Vagina (tissue), 2 donors: ENCODE data around the gene ZNF18. TPM values are rescaled to one million over a fixed set of nuclear protein-coding genes. Genes with fewer than 3 reads are reported as not detected.

Experiments used
- DNase-seq, 2 donors: peaks; one replicate each; pipeline ENCODE4 v3.0.0-alpha.2; 2017; ENCODE audit errors: extremely low spot score in 2 of 2
- H3K27ac ChIP-seq: fragments of 200-600 bp; sonication (generic); one replicate; pipeline ENCODE4 v1.5.1; 2019
- H3K27me3 ChIP-seq: fragments of 200-600 bp; sonication (generic); one replicate; pipeline ENCODE4 v1.5.1; 2019
- H3K36me3 ChIP-seq, 2 donors: fragments of 200-600 bp; sonication (generic); one replicate each; pipeline ENCODE4 v1.5.1; 2017 to 2019
- H3K4me1 ChIP-seq: fragments of 200-600 bp; sonication (generic); one replicate; pipeline ENCODE4 v1.5.1; 2019
- H3K4me3 ChIP-seq, 2 donors: fragments of 200-600 bp; sonication (generic); 1 replicate in 1 of 2; 2 replicates in 1 of 2; pipeline ENCODE4 v1.5.1; 2016 to 2019
- H3K9me3 ChIP-seq: fragments of 200-600 bp; sonication (generic); one replicate; pipeline ENCODE4 v1.5.1; 2019
- CTCF ChIP-seq, 3 experiments: fragments of 450-650 bp in 2 of 3; fragments of 200-600 bp in 1 of 3; sonication (generic) in 1 of 3; IDR thresholded peaks; one replicate each; pipeline ENCODE4 v1.5.1; 2017 to 2019; ENCODE audit warnings: antibody characterized with exemption in 3 of 3, mild to moderate bottlenecking in 2 of 3, moderate library complexity in 2 of 3
- POLR2A ChIP-seq, 2 donors: fragments of 450-650 bp; IDR thresholded peaks; one replicate each; pipeline ENCODE4 v1.6.1; 2017; ENCODE audit warnings: antibody characterized with exemption in 2 of 2, mild to moderate bottlenecking in 2 of 2, moderate library complexity in 2 of 2
- POLR2AphosphoS5 ChIP-seq, 2 donors: sonication (generic); formaldehyde crosslinking; IDR thresholded peaks; one replicate each; pipeline ENCODE4 v1.9.0; 2017; ENCODE audit warnings: antibody characterized with exemption in 2 of 2, mild to moderate bottlenecking in 2 of 2, low read depth in 1 of 2; ENCODE audit not compliant: insufficient read depth in 1 of 2
- intact Hi-C: fragments of 100-400 bp; cut with DNase I; formaldehyde crosslinking; loops from one replicate; pipeline ENCODE4 v1.15.1; 2023
- total RNA-seq: library from RNA; depleted of rRNA; stranded (reverse); fragments of >200 nt; gene quantifications from one replicate; pipeline ENCODE4 v1.2.3, GENCODE V29; 2016

ZNF18 gene
- total RNA-seq, 1 donor from 2014 or later, result 10.8 TPM

DNA sequence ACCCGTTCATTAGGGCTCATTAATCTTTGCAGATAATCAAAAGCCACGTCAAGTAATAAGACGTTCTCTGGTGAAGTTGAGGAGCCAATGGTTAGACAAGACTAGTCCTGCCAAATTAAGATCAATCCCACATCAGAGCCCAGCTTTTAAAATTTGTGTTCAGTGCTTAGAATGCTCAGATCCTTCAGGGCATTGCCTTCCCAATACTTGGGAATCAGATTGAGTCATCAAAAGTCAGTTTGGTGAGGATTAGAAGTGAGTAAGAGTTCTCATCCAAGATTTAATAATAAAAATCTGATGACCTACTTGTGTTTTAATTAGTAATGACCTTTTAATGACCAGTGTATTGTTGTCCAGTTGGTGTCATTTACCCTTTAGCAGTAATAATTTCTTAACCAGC, 43.2 kb upstream of the ZNF18 start:
- H3K36me3 ChIP-seq, result no peaks in the 10 kb centered on the region
- H3K27ac ChIP-seq, result no peak overlapping the region
- no peak for DNase-seq
- TF ChIP-seq CTCF (IDR thresholded peaks at IDR 0.05) (no peak), POLR2AphosphoS5 (IDR thresholded peaks at IDR 0.05; ENCODE audit: insufficient read depth in 1 of 2, low read depth in 1 of 2) (no peak), POLR2A (IDR thresholded peaks at IDR 0.05) (no peak)
- peaks cover 51% of the 10 kb centered on the region for H3K4me1 ChIP-seq
- no peaks in the 10 kb centered on the region for H3K27me3 ChIP-seq
- intact Hi-C loops, result no loop called here
- H3K4me3 ChIP-seq, result no peak overlapping the region
- no peaks in the 10 kb centered on the region for H3K9me3 ChIP-seq

DNA sequence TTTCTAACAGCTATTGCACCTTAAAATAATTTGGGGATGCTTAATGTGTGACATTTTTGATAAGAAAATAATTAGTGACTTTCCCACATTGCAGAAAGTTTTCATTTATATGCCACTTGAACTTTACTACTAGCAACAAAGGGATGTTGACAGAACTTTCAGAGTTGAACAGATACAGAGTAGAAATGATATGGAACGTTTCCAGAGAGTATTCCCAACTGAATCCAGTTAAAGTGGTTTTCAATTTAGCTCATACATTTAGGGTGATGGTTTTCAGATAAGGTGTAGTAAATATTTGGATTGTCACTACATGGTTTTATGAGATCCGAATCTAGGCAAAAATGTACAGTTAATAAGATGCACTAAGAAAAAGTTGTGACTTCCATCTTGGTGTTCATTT, 40.7 kb upstream of the ZNF18 start:
- Histone ChIP-seq H3K4me1 (peaks cover 54% of the 10 kb centered on the region), H3K27me3 (no peaks in the 10 kb centered on the region), H3K36me3 (no peaks in the 10 kb centered on the region), H3K9me3 (no peaks in the 10 kb centered on the region), H3K27ac (no peak overlapping the region), H3K4me3 (no peak overlapping the region)
- intact Hi-C loops, result no loop called here
- no peak for DNase-seq
- TF ChIP-seq CTCF (IDR thresholded peaks at IDR 0.05) (no peak), POLR2AphosphoS5 (IDR thresholded peaks at IDR 0.05; ENCODE audit: insufficient read depth in 1 of 2, low read depth in 1 of 2) (no peak), POLR2A (IDR thresholded peaks at IDR 0.05) (no peak)

- H3K9me3 ChIP-seq, result no peaks in the 10 kb centered on the region
- H3K36me3 ChIP-seq, result no peaks in the 10 kb centered on the region
- no peaks in the 10 kb centered on the region for H3K27me3 ChIP-seq
- H3K4me1 ChIP-seq, result peaks cover 50% of the 10 kb centered on the region
- H3K27ac ChIP-seq, result no peak overlapping the region
- H3K4me3 ChIP-seq, result no peak overlapping the region
- intact Hi-C loops, result no loop called here
- DNase-seq, result no peak
- no peak for TF ChIP-seq POLR2AphosphoS5 (IDR thresholded peaks at IDR 0.05; ENCODE audit: insufficient read depth in 1 of 2, low read depth in 1 of 2)
- no peak for TF ChIP-seq POLR2A (IDR thresholded peaks at IDR 0.05)
- TF ChIP-seq CTCF (IDR thresholded peaks at IDR 0.05), result no peak
Measured at GRCh38 chr17:12035673-12036072, 38.4 kb upstream of the ZNF18 start.

DNA sequence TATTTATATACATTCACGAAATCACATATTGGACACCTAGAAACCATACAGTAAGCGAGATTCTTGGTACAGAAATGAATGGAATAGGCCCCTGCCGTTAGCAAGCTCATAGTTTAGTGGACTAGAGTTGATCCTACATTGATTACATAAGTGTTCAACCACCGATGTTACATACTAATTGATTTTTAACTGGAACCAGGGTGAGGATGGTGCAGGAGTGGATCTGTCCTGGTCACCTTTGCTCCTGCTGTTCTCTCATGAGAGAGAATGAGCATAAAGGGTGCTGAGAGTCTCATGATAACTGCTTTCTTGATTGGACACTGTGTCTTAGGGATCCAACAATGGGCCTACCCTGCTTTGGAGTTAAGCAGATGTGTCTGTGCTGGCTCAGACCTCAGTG, 37.3 kb upstream of the ZNF18 start:
- H3K27ac ChIP-seq, result no peak overlapping the region
- intact Hi-C loops, result no loop called here
- H3K36me3 ChIP-seq, result no peaks in the 10 kb centered on the region
- DNase-seq, result no peak
- no peak for TF ChIP-seq POLR2A (IDR thresholded peaks at IDR 0.05)
- TF ChIP-seq POLR2AphosphoS5 (IDR thresholded peaks at IDR 0.05; ENCODE audit: insufficient read depth in 1 of 2, low read depth in 1 of 2), result no peak
- no peak for TF ChIP-seq CTCF (IDR thresholded peaks at IDR 0.05)
- peaks cover 39% of the 10 kb centered on the region for H3K4me1 ChIP-seq
- H3K4me3 ChIP-seq, result no peak overlapping the region
- H3K9me3 ChIP-seq, result no peaks in the 10 kb centered on the region
- no peaks in the 10 kb centered on the region for H3K27me3 ChIP-seq

GRCh38 chr17:12028611-12029010, 31.3 kb upstream of the ZNF18 start:
- Histone ChIP-seq H3K4me3 (no peak overlapping the region), H3K27ac (no peak overlapping the region), H3K36me3 (no peaks in the 10 kb centered on the region), H3K9me3 (no peaks in the 10 kb centered on the region), H3K4me1 (peaks cover 44% of the 10 kb centered on the region), H3K27me3 (no peaks in the 10 kb centered on the region)
- no peak for TF ChIP-seq POLR2A (IDR thresholded peaks at IDR 0.05)
- no peak for DNase-seq
- intact Hi-C loops, result no loop called here

DNA sequence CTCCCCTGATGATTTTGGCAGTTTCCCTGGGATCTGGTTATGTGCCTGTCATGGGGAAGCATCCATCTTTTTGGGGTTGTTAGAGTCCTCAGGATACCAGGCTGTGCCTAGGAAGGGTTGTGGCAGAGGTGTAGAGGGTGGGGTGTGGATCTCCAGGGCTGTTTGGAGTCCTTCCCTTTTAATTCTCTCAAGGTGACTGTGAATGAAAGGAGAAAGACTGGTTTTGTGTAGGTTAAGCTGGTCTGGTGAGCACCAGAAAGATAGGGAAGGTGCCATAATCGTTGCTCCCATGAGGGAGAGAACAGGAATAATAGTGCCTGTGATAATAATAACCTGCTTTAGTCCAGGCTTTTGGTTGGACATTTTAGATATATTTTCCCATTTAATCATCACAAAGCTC, 30.4 kb upstream of the ZNF18 start:
- no peak for DNase-seq
- H3K4me1 ChIP-seq, result peaks cover 52% of the 10 kb centered on the region
- no peaks in the 10 kb centered on the region for H3K36me3 ChIP-seq
- TF ChIP-seq POLR2AphosphoS5 (IDR thresholded peaks at IDR 0.05; ENCODE audit: insufficient read depth in 1 of 2, low read depth in 1 of 2) (no peak), POLR2A (IDR thresholded peaks at IDR 0.05) (no peak), CTCF (IDR thresholded peaks at IDR 0.05) (no peak)
- no peaks in the 10 kb centered on the region for H3K9me3 ChIP-seq
- intact Hi-C loops, result no loop called here
- no peaks in the 10 kb centered on the region for H3K27me3 ChIP-seq
- H3K4me3 ChIP-seq, result no peak overlapping the region
- no peak overlapping the region for H3K27ac ChIP-seq
